ENCODE measurements around the gene FBXO39.

Gene FBXO39

GRCh38 chr17:6753546-6753945 is 22.5 kb upstream of the FBXO39 start:
- CTCF ChIA-PET, result no interaction called here
- no peak for TF ChIP-seq CTCF (IDR thresholded peaks at IDR 0.05; ENCODE audit: control extremely low read depth, extremely low read depth, low read depth, missing control alignments)
- POLR2A ChIA-PET, result no interaction called here
- no peak for DNase-seq (ENCODE audit: extremely low spot score)

- TF ChIP-seq CTCF (IDR thresholded peaks at IDR 0.05; ENCODE audit: control extremely low read depth, extremely low read depth, low read depth, missing control alignments), result no peak
- POLR2A ChIA-PET, result no interaction called here
- no peak for DNase-seq (ENCODE audit: extremely low spot score)
- CTCF ChIA-PET, result no interaction called here
These were observed 20.7 kb upstream of the FBXO39 start for GRCh38 chr17:6755281-6755680.

- TF ChIP-seq CTCF (IDR thresholded peaks at IDR 0.05; ENCODE audit: control extremely low read depth, extremely low read depth, low read depth, missing control alignments), result no peak
- ChIA-PET CTCF (no interaction called here), POLR2A (no interaction called here)
- DNase-seq (ENCODE audit: extremely low spot score), result peak; percentile 58
These were observed 20.3 kb upstream of the FBXO39 start, which contains the start of gene XAF1 for GRCh38 chr17:6755731-6756184. XAF1 (plus strand) TSS chr17:6756046; CDS start chr17:6756079, 33 bp downstream.

GRCh38 chr17:6756425-6757031 is 19.5 kb upstream of the FBXO39 start:
- ChIA-PET CTCF (interaction anchor here (1.1 kb wide), 1 partner anchor 87 kb away, joined by 4 read pairs; no protein-coding TSS in a partner anchor), POLR2A (no interaction called here)
- DNase-seq (ENCODE audit: extremely low spot score), result no peak
- no peak for TF ChIP-seq CTCF (IDR thresholded peaks at IDR 0.05; ENCODE audit: control extremely low read depth, extremely low read depth, low read depth, missing control alignments)

GRCh38 chr17:6757747-6758146 is 18.3 kb upstream of the FBXO39 start:
- POLR2A ChIA-PET, result no interaction called here
- no peak for DNase-seq (ENCODE audit: extremely low spot score)
- CTCF ChIA-PET, result interaction anchor here (1.1 kb wide), 1 partner anchor 86 kb away, joined by 4 read pairs; no protein-coding TSS in a partner anchor
- TF ChIP-seq CTCF (IDR thresholded peaks at IDR 0.05; ENCODE audit: control extremely low read depth, extremely low read depth, low read depth, missing control alignments), result no peak

GRCh38 chr17:6761779-6762178 is 14.2 kb upstream of the FBXO39 start:
- ChIA-PET CTCF (no interaction called here), POLR2A (no interaction called here)
- DNase-seq (ENCODE audit: extremely low spot score), result no peak
- no peak for TF ChIP-seq CTCF (IDR thresholded peaks at IDR 0.05; ENCODE audit: control extremely low read depth, extremely low read depth, low read depth, missing control alignments)

Measured in GM10248 (cell line).